ENCODE measurements around the gene GRK4. TPM values are rescaled to one million over a fixed set of nuclear protein-coding genes. Genes with fewer than 3 reads are reported as not detected.

Gene GRK4
- total and polyA plus RNA-seq, 2 of the 8 experiments (the other 6 are each of a cell fraction or from before 2014, with no cell fraction given), result 0.77 to 1.8 TPM

GRCh38 chr4:2994917-2995316, 31.5 kb downstream of the GRK4 start (continued):
- TF ChIP-seq CHD7 (IDR thresholded peaks at IDR 0.05; ENCODE audit: insufficient replicate concordance, low read length), result no peak
